CD4-positive, alpha-beta memory T cell (primary cell): ENCODE data around the gene NFATC1. TPM values are rescaled to one million over a fixed set of nuclear protein-coding genes. Genes with fewer than 3 reads are reported as not detected.
A peak's percentile ranks its signal among the peaks of the same experiment; 100 is the strongest.

Source experiments
- CTCF ChIA-PET: fragments of 350-600 bp; sonication (Branson Sonifier 250); formaldehyde crosslinking; loops from one replicate; lab custom pipeline; 2021; ENCODE audit warnings: inconsistent platforms; ENCODE audit not compliant: partially characterized antibody; lab: Charles Lee
- POLR2A ChIA-PET: fragments of 350-600 bp; sonication (Branson Sonifier 250); formaldehyde crosslinking; loops from one replicate; lab custom pipeline; 2021; ENCODE audit not compliant: partially characterized antibody; lab: Charles Lee
- DNase-seq, 5 donors: peaks; one replicate each; pipeline versions ENCODE4 v3.0.0 to v3.0.0-alpha.2; 2020 to 2022; ENCODE audit warnings: mixed read lengths in 1 of 5
- H3K27ac ChIP-seq: one replicate; pipeline ENCODE4 v1.7.0; 2013; ENCODE audit warnings: low read depth, low read length
- H3K27me3 ChIP-seq: 2 replicates; pipeline ENCODE4 v1.7.0; 2013; ENCODE audit warnings: mild to moderate bottlenecking, low read length, moderate library complexity; ENCODE audit not compliant: insufficient read depth
- H3K36me3 ChIP-seq: 2 replicates; pipeline ENCODE4 v1.7.0; 2013; ENCODE audit warnings: mild to moderate bottlenecking, low read length, moderate library complexity; ENCODE audit not compliant: insufficient read depth
- H3K4me1 ChIP-seq: 2 replicates; pipeline ENCODE4 v1.7.0; 2013; ENCODE audit warnings: mild to moderate bottlenecking, low read length, moderate library complexity; ENCODE audit not compliant: insufficient read depth
- H3K4me3 ChIP-seq, 2 donors: one replicate each; pipeline ENCODE4 v1.7.0; 2013; ENCODE audit warnings: low read length in 2 of 2, mild to moderate bottlenecking in 1 of 2
- H3K9me3 ChIP-seq, 2 donors: one replicate each; pipeline ENCODE4 v1.7.0; 2013; ENCODE audit warnings: low read length in 2 of 2, control low read depth in 1 of 2; ENCODE audit not compliant: control insufficient read depth in 1 of 2
- H3K27ac Mint-ChIP-seq, 7 donors: one replicate each; pipeline ENCODE4 v1.8.0; 2020 to 2021; ENCODE audit warnings: mixed read lengths in 7 of 7, mild to moderate bottlenecking in 6 of 7, inconsistent platforms in 3 of 7, moderate library complexity in 3 of 7
- H3K27me3 Mint-ChIP-seq, 2 donors: one replicate each; pipeline ENCODE4 v1.8.0; 2020 to 2021; ENCODE audit warnings: mixed read lengths in 2 of 2
- H3K36me3 Mint-ChIP-seq, 2 donors: one replicate each; pipeline ENCODE4 v1.8.0; 2020 to 2021; ENCODE audit warnings: mixed read lengths in 2 of 2, inconsistent platforms in 1 of 2, mild to moderate bottlenecking in 1 of 2
- H3K4me1 Mint-ChIP-seq, 4 donors: one replicate each; pipeline ENCODE4 v1.8.0; 2020 to 2021; ENCODE audit warnings: mixed read lengths in 4 of 4, mild to moderate bottlenecking in 1 of 4
- H3K4me3 Mint-ChIP-seq, 8 donors: one replicate each; pipeline ENCODE4 v1.8.0; 2020 to 2021; ENCODE audit warnings: mixed read lengths in 8 of 8, mild to moderate bottlenecking in 7 of 8, moderate library complexity in 6 of 8, inconsistent platforms in 3 of 8
- H3K9me3 Mint-ChIP-seq, 8 donors: one replicate each; pipeline ENCODE4 v1.8.0; 2020 to 2021; ENCODE audit warnings: mixed read lengths in 8 of 8, mild to moderate bottlenecking in 5 of 8, inconsistent platforms in 3 of 8, moderate library complexity in 1 of 8
- intact Hi-C: fragments of 100-400 bp; cut with micrococcal nuclease; formaldehyde crosslinking; loops from one replicate; pipeline ENCODE4 v1.15.1; 2023
- polyA plus RNA-seq, 2 donors: library from polyadenylated mRNA; unstranded; fragments of 300-500 nt; fragmentation: Illumina TruSeq; gene quantifications; one replicate each; pipeline ENCODE4 v1.2.3, GENCODE V29; 2021
- total RNA-seq, 2 experiments: library from RNA; stranded (reverse); gene quantifications; one replicate each; pipeline ENCODE4 v1.2.3, GENCODE V29; 2021

Gene NFATC1
- total and polyA plus RNA-seq, 4 experiments from 2014 or later = 15.3 to 69.6 (median 54.9) TPM

- POLR2A ChIA-PET = interaction anchor here (1.9 to 2.0 kb wide), 2 partner anchors 139 to 142 kb away, joined by 4 to 5 read pairs; no protein-coding TSS in a partner anchor
- intact Hi-C loops = no loop called here
- Histone ChIP-seq H3K4me1 (peaks cover 7% of the 10 kb centered on the region), H3K27ac (no peak overlapping the region), H3K9me3 (no peaks in the 10 kb centered on the region), H3K36me3 (no peaks in the 10 kb centered on the region), H3K4me3 (no peak overlapping the region), H3K27me3 (no peaks in the 10 kb centered on the region)
- Mint-ChIP-seq H3K27me3 (peaks cover 0 to under 1% of the 10 kb centered on the region in 2 donors), H3K4me1 (peaks cover 8 to 12% (median 9%) of the 10 kb centered on the region in 4 donors), H3K27ac (peak overlapping the region in 1 of 7 donors; percentile 31), H3K9me3 (no peaks in the 10 kb centered on the region), H3K4me3 (no peak overlapping the region), H3K36me3 (peaks cover 4% of the 10 kb centered on the region in 2 donors)
- CTCF ChIA-PET = interaction anchor here (1.8 to 8.9 kb wide), 3 partner anchors 8 to 145 kb away, joined by 5 to 140 read pairs (median 6); no protein-coding TSS in a partner anchor
- no peak for DNase-seq
Observed at GRCh38 chr18:79383388-79384056, 12.2 kb upstream of the NFATC1 start.

DNA sequence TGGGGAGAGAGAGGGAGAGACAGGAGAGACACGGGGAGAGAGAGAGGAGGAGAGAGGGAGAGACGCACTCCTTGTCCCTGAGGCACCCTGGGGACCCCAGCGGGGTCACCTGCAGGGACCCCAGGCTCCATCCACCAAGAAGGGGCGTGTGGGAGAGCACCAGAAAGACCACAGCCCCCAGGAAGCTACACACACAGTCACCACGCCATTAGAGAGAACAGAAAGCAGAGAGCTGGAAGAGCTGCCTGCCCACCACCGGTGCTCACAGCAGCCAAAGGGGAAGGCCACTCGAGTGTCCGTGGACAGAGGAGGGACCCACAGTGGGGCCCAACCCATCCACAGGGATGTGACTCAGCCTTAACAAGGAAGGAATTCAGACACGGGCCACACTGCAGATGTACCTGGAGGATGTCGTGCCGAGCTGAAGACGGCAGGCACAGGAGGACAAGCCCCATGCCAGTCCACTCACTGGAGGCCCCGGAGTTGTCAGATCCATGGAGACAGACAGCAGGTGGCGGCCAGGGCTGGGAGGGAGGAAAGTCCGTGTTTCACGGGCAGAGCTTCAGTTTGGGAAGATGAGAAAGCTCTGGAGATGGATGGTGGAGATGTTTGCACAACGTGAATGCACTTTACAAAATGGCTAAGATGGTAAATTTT, 11.5 kb upstream of the NFATC1 start:
- intact Hi-C loops = no loop called here
- ChIA-PET CTCF (interaction anchor here (0.7 to 2.0 kb wide), 2 partner anchors 9 to 258 kb away, joined by 3 to 5 read pairs; no protein-coding TSS in a partner anchor), POLR2A (interaction anchor here (1.9 to 2.0 kb wide), 2 partner anchors 139 to 141 kb away, joined by 4 to 5 read pairs; no protein-coding TSS in a partner anchor)
- H3K4me1 Mint-ChIP-seq = peaks cover 3 to 8% (median 6%) of the 10 kb centered on the region in 4 donors
- H3K27me3 ChIP-seq = no peaks in the 10 kb centered on the region
- H3K4me3 Mint-ChIP-seq = no peak overlapping the region
- H3K27me3 Mint-ChIP-seq = peaks cover 0 to 1% of the 10 kb centered on the region in 2 donors
- no peak overlapping the region for H3K27ac ChIP-seq
- H3K9me3 Mint-ChIP-seq = no peaks in the 10 kb centered on the region
- H3K9me3 ChIP-seq = no peaks in the 10 kb centered on the region
- H3K36me3 ChIP-seq = no peaks in the 10 kb centered on the region
- no peaks in the 10 kb centered on the region for H3K36me3 Mint-ChIP-seq
- DNase-seq = no peak
- H3K4me1 ChIP-seq = peaks cover 1% of the 10 kb centered on the region
- H3K27ac Mint-ChIP-seq = peak overlapping the region in 1 of 7 donors; percentile 31
- H3K4me3 ChIP-seq = no peak overlapping the region

DNA sequence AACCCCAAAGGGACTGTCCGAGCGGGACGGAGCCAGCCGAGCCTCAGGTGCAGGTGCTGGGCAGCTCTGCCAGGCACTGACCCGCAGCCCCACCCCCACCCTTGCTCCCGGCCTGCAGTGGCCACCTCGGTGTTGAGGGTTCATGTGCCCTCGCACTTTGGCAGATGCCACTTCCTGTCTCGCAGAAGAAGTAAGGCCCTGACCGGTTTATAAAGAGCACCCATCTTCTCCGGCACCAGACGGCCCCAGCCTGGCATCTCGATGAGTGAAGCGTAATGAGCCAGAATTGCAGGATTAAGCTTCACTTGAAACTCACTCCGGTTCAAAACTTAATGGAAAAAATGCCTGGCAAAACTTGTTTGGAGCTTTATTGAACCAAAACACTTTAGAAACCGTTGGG, 10.9 kb upstream of the NFATC1 start:
- no peak overlapping the region for H3K4me3 Mint-ChIP-seq
- intact Hi-C loops = no loop called here
- POLR2A ChIA-PET = interaction anchor here (2.0 kb wide), 1 partner anchor 138 kb away, joined by 5 read pairs; no protein-coding TSS in a partner anchor

GRCh38 chr18:79385326-79385707, 10.4 kb upstream of the NFATC1 start:
- no peaks in the 10 kb centered on the region for H3K36me3 Mint-ChIP-seq
- intact Hi-C loops = no loop called here
- peaks cover 0 to 3% of the 10 kb centered on the region in 2 donors for H3K27me3 Mint-ChIP-seq
- no peak overlapping the region for H3K27ac ChIP-seq
- H3K36me3 ChIP-seq = no peaks in the 10 kb centered on the region
- no peak overlapping the region for H3K4me3 ChIP-seq
- no peaks in the 10 kb centered on the region for H3K4me1 ChIP-seq
- CTCF ChIA-PET = interaction anchor here (0.7 to 2.0 kb wide), 2 partner anchors 10 to 257 kb away, joined by 3 to 5 read pairs; no protein-coding TSS in a partner anchor
- no peak for DNase-seq
- no peaks in the 10 kb centered on the region for H3K9me3 ChIP-seq
- no peaks in the 10 kb centered on the region for H3K27me3 ChIP-seq
- no peak overlapping the region for H3K27ac Mint-ChIP-seq
- POLR2A ChIA-PET = interaction anchor here (2.0 kb wide), 1 partner anchor 138 kb away, joined by 5 read pairs; no protein-coding TSS in a partner anchor
- H3K9me3 Mint-ChIP-seq = no peaks in the 10 kb centered on the region
- peaks cover 0 to 6% (median 4%) of the 10 kb centered on the region in 4 donors for H3K4me1 Mint-ChIP-seq
- no peak overlapping the region for H3K4me3 Mint-ChIP-seq

More for the DNA sequence above, 10.9 kb upstream of the NFATC1 start:
- no peaks in the 10 kb centered on the region for H3K36me3 Mint-ChIP-seq
- peaks cover 0 to 6% (median 4%) of the 10 kb centered on the region in 4 donors for H3K4me1 Mint-ChIP-seq
- Histone ChIP-seq H3K4me1 (no peaks in the 10 kb centered on the region), H3K36me3 (no peaks in the 10 kb centered on the region), H3K27me3 (no peaks in the 10 kb centered on the region), H3K9me3 (no peaks in the 10 kb centered on the region), H3K27ac (no peak overlapping the region), H3K4me3 (no peak overlapping the region)
- DNase-seq = no peak
- H3K27ac Mint-ChIP-seq = no peak overlapping the region
- H3K27me3 Mint-ChIP-seq = peaks cover 0 to 2% of the 10 kb centered on the region in 2 donors
- CTCF ChIA-PET = interaction anchor here (0.7 to 2.0 kb wide), 2 partner anchors 9 to 258 kb away, joined by 3 to 5 read pairs; no protein-coding TSS in a partner anchor
- no peaks in the 10 kb centered on the region for H3K9me3 Mint-ChIP-seq

DNA sequence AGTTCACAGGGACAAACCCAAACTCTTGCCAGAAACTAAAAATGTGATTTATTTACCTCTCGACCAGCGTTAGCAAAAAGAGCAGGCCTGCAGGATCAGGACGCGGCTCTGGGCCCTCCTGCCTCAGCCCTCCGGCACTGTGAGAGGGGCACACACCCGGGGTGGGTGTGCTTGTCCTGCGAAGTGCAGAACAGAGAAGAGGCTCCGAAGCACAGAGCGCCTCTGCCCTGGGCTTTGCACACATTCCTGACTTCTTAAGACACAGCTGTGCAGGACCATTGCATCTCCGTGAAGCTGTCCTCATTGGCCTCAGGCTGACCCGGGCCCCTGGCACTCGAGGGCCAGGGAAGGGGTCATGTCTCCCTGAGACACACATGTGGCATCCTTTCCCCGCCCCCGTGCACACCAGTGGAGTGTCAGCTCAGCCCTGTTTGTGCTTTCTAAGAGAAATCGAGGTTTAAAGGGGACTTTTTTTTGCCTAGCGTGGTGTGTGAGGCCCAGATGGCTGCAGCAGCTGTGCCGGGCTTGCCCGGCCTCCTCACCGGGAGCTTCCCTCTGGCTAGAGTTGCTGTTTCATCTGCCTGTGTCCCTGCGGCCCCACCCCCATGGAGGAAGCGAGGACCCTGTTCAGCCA, 9.9 kb upstream of the NFATC1 start:
- H3K4me3 Mint-ChIP-seq = no peak overlapping the region
- no peak overlapping the region for H3K27ac ChIP-seq
- no peaks in the 10 kb centered on the region for H3K36me3 ChIP-seq
- H3K4me1 Mint-ChIP-seq = peaks cover 0 to 6% (median 4%) of the 10 kb centered on the region in 4 donors
- no peak for DNase-seq
- no peaks in the 10 kb centered on the region for H3K27me3 ChIP-seq
- no peak overlapping the region for H3K4me3 ChIP-seq
- H3K27me3 Mint-ChIP-seq = peaks cover 0 to 4% of the 10 kb centered on the region in 2 donors
- H3K9me3 Mint-ChIP-seq = no peaks in the 10 kb centered on the region
- no peaks in the 10 kb centered on the region for H3K4me1 ChIP-seq
- no peak overlapping the region for H3K27ac Mint-ChIP-seq
- no peaks in the 10 kb centered on the region for H3K9me3 ChIP-seq
- no peaks in the 10 kb centered on the region for H3K36me3 Mint-ChIP-seq
- POLR2A ChIA-PET = no interaction called here
- intact Hi-C loops = no loop called here
- CTCF ChIA-PET = no interaction called here

- Histone ChIP-seq H3K36me3 (no peaks in the 10 kb centered on the region), H3K4me3 (no peak overlapping the region), H3K27ac (no peak overlapping the region), H3K27me3 (no peaks in the 10 kb centered on the region), H3K4me1 (no peaks in the 10 kb centered on the region), H3K9me3 (no peaks in the 10 kb centered on the region)
- DNase-seq = no peak
- no peak overlapping the region for H3K4me3 Mint-ChIP-seq
- no peak overlapping the region for H3K27ac Mint-ChIP-seq
- H3K27me3 Mint-ChIP-seq = peaks cover 0 to 4% of the 10 kb centered on the region in 2 donors
- no peaks in the 10 kb centered on the region for H3K9me3 Mint-ChIP-seq
- H3K4me1 Mint-ChIP-seq = peaks cover 0 to 6% (median 5%) of the 10 kb centered on the region in 4 donors
- intact Hi-C loops = no loop called here
- H3K36me3 Mint-ChIP-seq = no peaks in the 10 kb centered on the region
- CTCF ChIA-PET = no interaction called here
- POLR2A ChIA-PET = no interaction called here
Observed at GRCh38 chr18:79386547-79386946, 9.2 kb upstream of the NFATC1 start.
